ENCODE measurements around the gene MAPK1. TPM values are rescaled to one million over a fixed set of nuclear protein-coding genes. Genes with fewer than 3 reads are reported as not detected.
"Not testable (repeated sequence)": the region's sequence is repeated elsewhere in the genome, so short reads cannot be mapped to it uniquely, and the experiment has no call there.

Gene MAPK1
- total RNA-seq, 1 donor from 2014 or later, result 149 TPM

- DNase-seq, result no peak
- H3K4me3 Mint-ChIP-seq, result no peak overlapping the region
- ATAC-seq (ENCODE audit: low read depth), result no peak
- TF ChIP-seq CTCF (IDR thresholded peaks at IDR 0.05), result no peak
- ChIA-PET POLR2A (no interaction called here), CTCF (no interaction called here)
- no peaks in the 10 kb centered on the region for H3K9me3 Mint-ChIP-seq
- no peaks in the 10 kb centered on the region for H3K27me3 Mint-ChIP-seq
- intact Hi-C loops (cut with micrococcal nuclease), result no loop called here
- no peak overlapping the region for H3K27ac Mint-ChIP-seq
- H3K36me3 Mint-ChIP-seq (ENCODE audit: low read depth), result no peaks in the 10 kb centered on the region
- H3K4me1 Mint-ChIP-seq, result no peaks in the 10 kb centered on the region
These were observed 42.4 kb upstream of the MAPK1 start for GRCh38 chr22:21909871-21910270.

GRCh38 chr22:21907638-21908522, 40.4 kb upstream of the MAPK1 start:
- ChIA-PET CTCF (no interaction called here), POLR2A (no interaction called here)
- DNase-seq (no peak), ATAC-seq (ENCODE audit: low read depth) (no peak)
- no peaks in the 10 kb centered on the region for H3K27me3 Mint-ChIP-seq
- H3K36me3 Mint-ChIP-seq (ENCODE audit: low read depth), result no peaks in the 10 kb centered on the region
- no peaks in the 10 kb centered on the region for H3K4me1 Mint-ChIP-seq
- no peaks in the 10 kb centered on the region for H3K9me3 Mint-ChIP-seq
- intact Hi-C loops (cut with micrococcal nuclease), result no loop called here
- H3K27ac Mint-ChIP-seq, result no peak overlapping the region
- no peak overlapping the region for H3K4me3 Mint-ChIP-seq
- no peak for TF ChIP-seq CTCF (IDR thresholded peaks at IDR 0.05)

- CTCF ChIA-PET; H3K27ac Mint-ChIP-seq; H3K4me3 Mint-ChIP-seq; H3K27me3 Mint-ChIP-seq; ATAC-seq (ENCODE audit: low read depth); intact Hi-C loops (cut with micrococcal nuclease); H3K9me3 Mint-ChIP-seq; H3K4me1 Mint-ChIP-seq; DNase-seq; H3K36me3 Mint-ChIP-seq (ENCODE audit: low read depth): not testable (repeated sequence)
- POLR2A ChIA-PET, result interaction anchor here (0.7 kb wide), 1 partner anchor 11 kb away, joined by 10 read pairs; no protein-coding TSS in a partner anchor
These were observed 37.8 kb upstream of the MAPK1 start for GRCh38 chr22:21905234-21905633.

GRCh38 chr22:21904250-21904789, 36.9 kb upstream of the MAPK1 start:
- no peak for TF ChIP-seq CTCF (IDR thresholded peaks at IDR 0.05)
- intact Hi-C loops (cut with micrococcal nuclease), result no loop called here
- no peaks in the 10 kb centered on the region for H3K36me3 Mint-ChIP-seq (ENCODE audit: low read depth)
- DNase-seq (no peak), ATAC-seq (ENCODE audit: low read depth) (no peak)
- CTCF ChIA-PET, result no interaction called here
- POLR2A ChIA-PET, result no interaction called here
- no peaks in the 10 kb centered on the region for H3K4me1 Mint-ChIP-seq
- H3K4me3 Mint-ChIP-seq, result no peak overlapping the region
- no peaks in the 10 kb centered on the region for H3K9me3 Mint-ChIP-seq
- H3K27ac Mint-ChIP-seq, result no peak overlapping the region
- H3K27me3 Mint-ChIP-seq, result no peaks in the 10 kb centered on the region

GRCh38 chr22:21903283-21903682, 35.8 kb upstream of the MAPK1 start:
- TF ChIP-seq CTCF (IDR thresholded peaks at IDR 0.05), result no peak
- no peaks in the 10 kb centered on the region for H3K27me3 Mint-ChIP-seq
- no peak overlapping the region for H3K27ac Mint-ChIP-seq
- H3K4me1 Mint-ChIP-seq, result no peaks in the 10 kb centered on the region
- no peaks in the 10 kb centered on the region for H3K9me3 Mint-ChIP-seq
- H3K4me3 Mint-ChIP-seq, result no peak overlapping the region
- ChIA-PET POLR2A (no interaction called here), CTCF (no interaction called here)
- DNase-seq (no peak), ATAC-seq (ENCODE audit: low read depth) (no peak)
- H3K36me3 Mint-ChIP-seq (ENCODE audit: low read depth), result no peaks in the 10 kb centered on the region
- intact Hi-C loops (cut with micrococcal nuclease), result no loop called here
